Measurements from ENCODE around the gene GPR4. TPM values are rescaled to one million over a fixed set of nuclear protein-coding genes. Genes with fewer than 3 reads are reported as not detected.
A peak's percentile ranks its signal among the peaks of the same experiment; 100 is the strongest.

Gene GPR4
- total RNA-seq, 4 donors from 2014 or later: 3.6 to 9.4 (median 5.6) TPM

MicroRNA genes within 50 kb of the gene (microRNA counts, 767-probe panel; counts per million panel counts)
- microRNA hsa-miR-330-3p (0 to 650 counts per million in 2 donors), microRNA hsa-miR-330-5p (0 counts per million in 2 donors)

Small RNA genes within 50 kb of the gene (microRNA-seq; reads per million reads assigned to microRNA genes)
- 81.2 reads per million, percentile 54 among the genes with 10 or more reads in this experiment for gene MIR330

Small RNA genes within 50 kb of the gene (small RNA-seq; reads per million reads assigned to genes)
- 0.56 reads per million for gene RN7SL836P

Other genes with a start within 250 kb of the GPR4 start
- gene ERCC2, start 231.6 kb downstream of the GPR4 start, total RNA-seq: 10 to 100 TPM in 3 of 4 donors, 1 to 10 TPM in 1; 9.4 to 19.2 (median 15.9) TPM
- 10 to 100 TPM; 11.9 to 64.2 (median 35.8) TPM for gene PPP1R13L, start 197.1 kb downstream of the GPR4 start, total RNA-seq
- gene POLR1G, start 195.6 kb downstream of the GPR4 start, total RNA-seq: 1 to 10 TPM; 1.3 to 9.1 (median 4.2) TPM
- 100 to 1,000 TPM in 2 of 4 donors, 10 to 100 TPM in 2; 89.1 to 157 (median 113) TPM for gene ERCC1, start 178.3 kb downstream of the GPR4 start, total RNA-seq
- gene FOSB, start 134.2 kb downstream of the GPR4 start, total RNA-seq: 1 to 10 TPM; 1.6 to 3.3 (median 2.4) TPM
- 1 to 10 TPM; 1.8 to 7.3 (median 4.6) TPM for gene RTN2, start 105.2 kb downstream of the GPR4 start, total RNA-seq
- 1 to 10 TPM in 1 of 4 donors, under 1 TPM in 1, not detected in 2; 0.73 to 1.1 TPM for gene PPM1N, start 103.8 kb downstream of the GPR4 start, total RNA-seq
- gene VASP, start 94.7 kb downstream of the GPR4 start, total RNA-seq: 10 to 100 TPM; 34.3 to 50.8 (median 45.1) TPM
- 10 to 100 TPM in 3 of 4 donors, 1 to 10 TPM in 1; 5.4 to 30.8 (median 17.0) TPM for gene OPA3, start 17.4 kb downstream of the GPR4 start, total RNA-seq
- 100 to 1,000 TPM in 1 of 4 donors, 10 to 100 TPM in 3; 33.1 to 148 (median 36.8) TPM for gene EML2, start 37.2 kb upstream of the GPR4 start, total RNA-seq
- 1 to 10 TPM in 3 of 4 donors, under 1 TPM in 1; 0.45 to 1.5 (median 1.2) TPM for gene GIPR, start 66.0 kb upstream of the GPR4 start, total RNA-seq
- 100 to 1,000 TPM; 133 to 279 (median 192) TPM for gene SNRPD2, start 89.7 kb upstream of the GPR4 start, total RNA-seq
- 10 to 100 TPM in 2 of 4 donors, 1 to 10 TPM in 2; 5.4 to 16.3 (median 12.5) TPM for gene QPCTL, start 90.5 kb upstream of the GPR4 start, total RNA-seq
- 10 to 100 TPM; 13.7 to 22.3 (median 17.4) TPM for gene FBXO46, start 128.7 kb upstream of the GPR4 start, total RNA-seq
- not detected for gene MEIOSIN, start 131.2 kb upstream of the GPR4 start, total RNA-seq
- 10 to 100 TPM; 18.3 to 33.0 (median 23.3) TPM for gene SIX5, start 167.0 kb upstream of the GPR4 start, total RNA-seq
- gene DMPK, start 180.3 kb upstream of the GPR4 start, total RNA-seq: 10 to 100 TPM; 18.9 to 32.6 (median 26.3) TPM
- gene DMWD, start 190.6 kb upstream of the GPR4 start, total RNA-seq: 10 to 100 TPM; 38.2 to 69.7 (median 48.3) TPM
- 1 to 10 TPM in 3 of 4 donors, under 1 TPM in 1; 0.50 to 8.9 (median 3.9) TPM for gene RSPH6A, start 213.1 kb upstream of the GPR4 start, total RNA-seq

Data from thyroid gland (tissue), 4 donors.